HepG2 (cell line): ENCODE measurements around the gene CADM2. TPM values are rescaled to one million over a fixed set of nuclear protein-coding genes. Genes with fewer than 3 reads are reported as not detected.

Source experiments
- ATAC-seq: fragments of 200-7000 bp; cut with Tn5 transposase; 3 replicates; pipeline ENCODE4 v1.9.1; 2020; ENCODE audit warnings: mild to moderate bottlenecking, moderate library complexity
- BruUV-seq: library from RNA; stranded (reverse); fragments of 400-500 nt; replicated peaks from 2 replicates; lab custom pipeline; 2021; lab: Mats Ljungman, UMichigan
- CTCF ChIA-PET: fragments of 300-600 bp; formaldehyde crosslinking; extraction: SDS; loops from one replicate; lab custom pipeline; 2021; ENCODE audit warnings: low total read pairs, inconsistent platforms, low intra/inter-chr PET ratio; lab: Yijun Ruan, JAX
- POLR2A ChIA-PET: fragments of 350-600 bp; sonication (Branson Sonifier 250); formaldehyde crosslinking; loops from one replicate; lab custom pipeline; 2020; ENCODE audit warnings: antibody characterized with exemption, inconsistent platforms; lab: Yijun Ruan, JAX
- DNase-seq: peaks from one replicate; pipeline ENCODE4 v3.0.0-alpha.2; 2015; ENCODE audit warnings: low spot score
- FAIRE-seq: peaks from 3 replicates; lab custom pipeline; 2011; peaks lifted over from hg19 to GRCh38; lab: Jason Lieb, UNC
- H2AFZ ChIP-seq: one replicate; pipeline ENCODE4 v1.6.1; 2011; ENCODE audit warnings: low read length, inconsistent platforms
- H3K27ac ChIP-seq: fragments of 300-600 bp; 3 replicates; pipeline ENCODE4 v1.8.0; 2011; ENCODE audit warnings: mixed run types, mild to moderate bottlenecking, mixed read lengths, low read length, inconsistent platforms; ENCODE audit not compliant: insufficient read depth; ENCODE audit errors: extremely low read length
- H3K27me3 ChIP-seq, 2 experiments: fragments of 200-600 bp in 1 of 2; 2 replicates in 1 of 2; 3 replicates in 1 of 2; pipeline versions ENCODE4 v1.6.0 to v1.8.0; 2011; ENCODE audit warnings: low read length in 2 of 2, mild to moderate bottlenecking in 2 of 2, moderate library complexity in 2 of 2, inconsistent platforms in 1 of 2; ENCODE audit not compliant: insufficient read depth in 2 of 2, control insufficient read depth in 1 of 2
- H3K36me3 ChIP-seq, 2 experiments: fragments of 200-600 bp in 1 of 2; replicated peaks in 1 of 2; 2 replicates in 1 of 2; 3 replicates in 1 of 2; pipeline versions ENCODE4 v1.5.1 to v1.8.0; 2011; ENCODE audit warnings: low read length in 2 of 2, inconsistent platforms in 1 of 2; ENCODE audit not compliant: insufficient read depth in 2 of 2, control insufficient read depth in 1 of 2
- H3K4me1 ChIP-seq: 2 replicates; pipeline ENCODE4 v1.5.1; 2012; ENCODE audit warnings: low read length, inconsistent platforms; ENCODE audit not compliant: insufficient read depth
- H3K4me2 ChIP-seq: 2 replicates; pipeline ENCODE4 v1.6.0; 2011; ENCODE audit warnings: low read depth, low read length, inconsistent platforms
- H3K4me3 ChIP-seq, 3 experiments: fragments of 200-600 bp in 1 of 3; sonication (generic), shearing (Covaris generic) in 1 of 3; replicated peaks in 1 of 3; 2 replicates each; pipeline ENCODE4 v1.5.1; 2011 to 2016; ENCODE audit warnings: low read length in 3 of 3, inconsistent platforms in 2 of 3, low read depth in 2 of 3, mild to moderate bottlenecking in 2 of 3, control low read depth in 1 of 3, mixed read lengths in 1 of 3; ENCODE audit not compliant: insufficient read depth in 1 of 3
- H3K79me2 ChIP-seq: one replicate; pipeline ENCODE4 v1.6.1; 2011; ENCODE audit warnings: low read length, inconsistent platforms; ENCODE audit not compliant: insufficient read depth
- H3K9ac ChIP-seq: 2 replicates; pipeline ENCODE4 v1.6.0; 2011; ENCODE audit warnings: mild to moderate bottlenecking, low read depth, low read length, inconsistent platforms; ENCODE audit not compliant: insufficient read depth
- H3K9me3 ChIP-seq: 2 replicates; pipeline ENCODE4 v1.5.1; 2012; ENCODE audit warnings: mild to moderate bottlenecking, low read length
- H4K20me1 ChIP-seq: 2 replicates; pipeline ENCODE4 v1.6.0; 2011; ENCODE audit warnings: inconsistent platforms, mild to moderate bottlenecking, low read length, moderate library complexity; ENCODE audit not compliant: insufficient read depth
- JDP2 ChIP-seq: sonication (generic); formaldehyde crosslinking; IDR thresholded peaks from 2 replicates; pipeline ENCODE4 v1.8.1; 2022; ENCODE audit warnings: missing genetic modification reagents, borderline replicate concordance
- MED8 ChIP-seq: sonication (generic); formaldehyde crosslinking; IDR thresholded peaks from 2 replicates; pipeline ENCODE4 v1.8.1; 2023; ENCODE audit warnings: mild to moderate bottlenecking, missing genetic modification reagents; ENCODE audit not compliant: insufficient replicate concordance
- NR2F2 ChIP-seq: IDR thresholded peaks from 2 replicates; pipeline ENCODE4 v1.6.1; 2012; ENCODE audit warnings: low read depth, inconsistent platforms, borderline replicate concordance
- ZBTB20 ChIP-seq: sonication (generic); formaldehyde crosslinking; IDR thresholded peaks from 2 replicates; pipeline ENCODE4 v1.8.1; 2023; ENCODE audit warnings: missing genetic modification reagents, low read depth, mild to moderate bottlenecking, borderline replicate concordance
- ZFP62 ChIP-seq: sonication (generic); formaldehyde crosslinking; IDR thresholded peaks from 2 replicates; pipeline ENCODE4 v1.4.0; 2020; ENCODE audit warnings: missing genetic modification reagents
- ZNF652 ChIP-seq: IDR thresholded peaks from 2 replicates; pipeline ENCODE4 v1.6.1; 2016; ENCODE audit warnings: low read depth, borderline replicate concordance
- WGBS: methylation state at CpG from one replicate; pipeline ENCODE4 v1.1.6; 2017; ENCODE audit warnings: low lambda C conversion rate; 5-methylcytosine and 5-hydroxymethylcytosine counted together
- in situ Hi-C: cut with HindIII; loops from 2 replicates; pipeline ENCODE4 v1.10.0; 2017; ENCODE audit warnings: low pct_unique_long_range_greater_than_20kb; ENCODE audit not compliant: extremely low pct_ligation_motif_present
- intact Hi-C: fragments of 100-400 bp; cut with micrococcal nuclease; formaldehyde crosslinking; loops from one replicate; pipeline ENCODE4 v1.10.0; 2022; ENCODE audit not compliant: unreplicated experiment
- polyA plus RNA-seq, 8 experiments: library from polyadenylated mRNA; depleted of rRNA in 3 of 8; stranded (reverse) in 7 of 8; unstranded in 1 of 8; fragments of >200 nt; fragmentation: Illumina TruSeq in 4 of 8; extraction: Trizol in 4 of 8; gene quantifications; 2 replicates each; pipeline versions ENCODE4 v1.2.1 to v1.2.3, GENCODE V29; 2011 to 2016; ENCODE audit warnings: low read depth in 4 of 8, missing spikeins in 1 of 8, mixed read lengths in 1 of 8; ENCODE audit not compliant: insufficient read depth in 1 of 8
- total RNA-seq, 5 experiments: library from RNA; depleted of rRNA; stranded (reverse); fragments of >200 nt; fragmentation: Illumina TruSeq; extraction: Trizol; gene quantifications; 2 replicates each; pipeline ENCODE4 v1.2.3, GENCODE V29; 2016; ENCODE audit warnings: low read depth in 1 of 5
- TF ChIP-seq, protein P1 (sequence below): sonication (generic); formaldehyde crosslinking; IDR thresholded peaks from 2 replicates; pipeline ENCODE4 v1.8.1; 2022; ENCODE audit warnings: low read depth, mild to moderate bottlenecking, missing genetic modification reagents

Gene CADM2
- total and polyA plus RNA-seq, 2 of the 13 experiments (the other 11 are each of a cell fraction or from before 2014, with no cell fraction given) = not detected

DNA sequence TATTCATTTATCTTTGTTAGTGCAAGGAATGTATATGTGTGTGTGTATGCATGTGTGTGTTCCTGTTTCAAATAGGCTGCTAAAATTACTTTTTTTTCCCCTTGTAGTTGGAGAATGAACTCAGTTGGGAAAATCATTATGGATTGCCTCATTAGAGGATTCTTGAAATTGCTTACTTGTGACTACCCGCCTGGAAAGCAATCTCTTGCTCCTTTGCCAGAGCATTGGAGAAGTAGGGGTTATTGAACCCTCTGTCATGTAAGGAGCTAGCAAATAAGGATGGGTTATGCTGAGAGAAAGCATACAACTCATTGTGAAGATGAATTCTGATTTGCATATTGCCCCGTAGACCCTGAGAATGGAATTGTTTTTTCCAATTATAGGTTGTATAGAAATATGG lies 474.5 kb downstream of the CADM2 start:
- CTCF ChIA-PET = no interaction called here
- Histone ChIP-seq H3K9ac (no peak overlapping the region), H3K4me1 (no peaks in the 10 kb centered on the region)
- no peak for TF ChIP-seq NR2F2
- TF ChIP-seq MED8 (CRISPR knock-in tag) = no peak
- TF ChIP-seq JDP2 = no peak
- TF ChIP-seq, protein P1, sequence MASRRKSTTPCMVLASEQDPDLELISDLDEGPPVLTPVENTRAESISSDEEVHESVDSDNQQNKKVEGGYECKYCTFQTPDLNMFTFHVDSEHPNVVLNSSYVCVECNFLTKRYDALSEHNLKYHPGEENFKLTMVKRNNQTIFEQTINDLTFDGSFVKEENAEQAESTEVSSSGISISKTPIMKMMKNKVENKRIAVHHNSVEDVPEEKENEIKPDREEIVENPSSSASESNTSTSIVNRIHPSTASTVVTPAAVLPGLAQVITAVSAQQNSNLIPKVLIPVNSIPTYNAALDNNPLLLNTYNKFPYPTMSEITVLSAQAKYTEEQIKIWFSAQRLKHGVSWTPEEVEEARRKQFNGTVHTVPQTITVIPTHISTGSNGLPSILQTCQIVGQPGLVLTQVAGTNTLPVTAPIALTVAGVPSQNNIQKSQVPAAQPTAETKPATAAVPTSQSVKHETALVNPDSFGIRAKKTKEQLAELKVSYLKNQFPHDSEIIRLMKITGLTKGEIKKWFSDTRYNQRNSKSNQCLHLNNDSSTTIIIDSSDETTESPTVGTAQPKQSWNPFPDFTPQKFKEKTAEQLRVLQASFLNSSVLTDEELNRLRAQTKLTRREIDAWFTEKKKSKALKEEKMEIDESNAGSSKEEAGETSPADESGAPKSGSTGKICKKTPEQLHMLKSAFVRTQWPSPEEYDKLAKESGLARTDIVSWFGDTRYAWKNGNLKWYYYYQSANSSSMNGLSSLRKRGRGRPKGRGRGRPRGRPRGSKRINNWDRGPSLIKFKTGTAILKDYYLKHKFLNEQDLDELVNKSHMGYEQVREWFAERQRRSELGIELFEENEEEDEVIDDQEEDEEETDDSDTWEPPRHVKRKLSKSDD (CRISPR knock-in tag) = no peak
- TF ChIP-seq ZBTB20 (CRISPR knock-in tag) = no peak
- no peak for TF ChIP-seq ZNF652 (CRISPR knock-in tag)
- no peak for TF ChIP-seq ZFP62
- TF ChIP-seq, all 625 proteins: peak for 0
- Histone ChIP-seq H3K4me2 (no peak overlapping the region), H3K27me3 (no peaks in the 10 kb centered on the region; a peak in 1 of 5 replicates), H3K9me3 (no peaks in the 10 kb centered on the region), H3K27ac (no peak overlapping the region), H3K4me3 (no peak overlapping the region), H4K20me1 (no peaks in the 10 kb centered on the region), H2AFZ (no peak overlapping the region), H3K79me2 (no peaks in the 10 kb centered on the region), H3K36me3 (no peaks in the 10 kb centered on the region)
- in situ Hi-C loops = no loop called here
- ATAC-seq = no peak
- no peak for DNase-seq
- intact Hi-C loops = no loop called here
- no TSS peak for BruUV-seq
- no peak for FAIRE-seq
- 27% methylated on average over 2 of the region's 2 CpGs for WGBS
- POLR2A ChIA-PET = no interaction called here
